GM12873 (cell line): ENCODE data around the gene ARSK.

Experiments
- TF ChIP-seq, protein P1 (sequence below): IDR thresholded peaks from 2 replicates; pipeline ENCODE4 v1.5.1; 2012; ENCODE audit warnings: low read depth, mild to moderate bottlenecking, moderate library complexity, low read length, control low read depth; ENCODE audit not compliant: insufficient read depth; ENCODE audit errors: missing control alignments

The ARSK gene

DNA sequence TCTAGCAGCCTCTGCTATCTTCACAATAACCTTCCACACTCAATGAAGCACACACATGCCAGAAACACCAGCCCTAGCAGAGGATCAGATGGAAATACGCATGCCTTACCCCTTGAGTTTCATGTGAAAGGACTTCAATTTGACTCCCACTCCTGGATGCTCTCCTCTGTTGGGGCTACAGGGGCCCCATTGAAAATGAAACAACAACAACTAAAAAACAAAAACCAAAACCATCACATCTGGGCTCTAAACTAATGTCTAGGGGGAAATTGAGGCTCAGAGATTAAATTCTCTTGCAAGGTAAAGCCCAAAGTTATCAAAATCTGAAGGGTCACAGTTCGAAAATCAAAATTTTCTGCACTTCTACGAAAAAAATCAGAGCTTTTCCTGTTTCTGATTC is 83.7 kb downstream of the ARSK start:
- TF ChIP-seq, protein P1, sequence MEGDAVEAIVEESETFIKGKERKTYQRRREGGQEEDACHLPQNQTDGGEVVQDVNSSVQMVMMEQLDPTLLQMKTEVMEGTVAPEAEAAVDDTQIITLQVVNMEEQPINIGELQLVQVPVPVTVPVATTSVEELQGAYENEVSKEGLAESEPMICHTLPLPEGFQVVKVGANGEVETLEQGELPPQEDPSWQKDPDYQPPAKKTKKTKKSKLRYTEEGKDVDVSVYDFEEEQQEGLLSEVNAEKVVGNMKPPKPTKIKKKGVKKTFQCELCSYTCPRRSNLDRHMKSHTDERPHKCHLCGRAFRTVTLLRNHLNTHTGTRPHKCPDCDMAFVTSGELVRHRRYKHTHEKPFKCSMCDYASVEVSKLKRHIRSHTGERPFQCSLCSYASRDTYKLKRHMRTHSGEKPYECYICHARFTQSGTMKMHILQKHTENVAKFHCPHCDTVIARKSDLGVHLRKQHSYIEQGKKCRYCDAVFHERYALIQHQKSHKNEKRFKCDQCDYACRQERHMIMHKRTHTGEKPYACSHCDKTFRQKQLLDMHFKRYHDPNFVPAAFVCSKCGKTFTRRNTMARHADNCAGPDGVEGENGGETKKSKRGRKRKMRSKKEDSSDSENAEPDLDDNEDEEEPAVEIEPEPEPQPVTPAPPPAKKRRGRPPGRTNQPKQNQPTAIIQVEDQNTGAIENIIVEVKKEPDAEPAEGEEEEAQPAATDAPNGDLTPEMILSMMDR, result no peak

DNA sequence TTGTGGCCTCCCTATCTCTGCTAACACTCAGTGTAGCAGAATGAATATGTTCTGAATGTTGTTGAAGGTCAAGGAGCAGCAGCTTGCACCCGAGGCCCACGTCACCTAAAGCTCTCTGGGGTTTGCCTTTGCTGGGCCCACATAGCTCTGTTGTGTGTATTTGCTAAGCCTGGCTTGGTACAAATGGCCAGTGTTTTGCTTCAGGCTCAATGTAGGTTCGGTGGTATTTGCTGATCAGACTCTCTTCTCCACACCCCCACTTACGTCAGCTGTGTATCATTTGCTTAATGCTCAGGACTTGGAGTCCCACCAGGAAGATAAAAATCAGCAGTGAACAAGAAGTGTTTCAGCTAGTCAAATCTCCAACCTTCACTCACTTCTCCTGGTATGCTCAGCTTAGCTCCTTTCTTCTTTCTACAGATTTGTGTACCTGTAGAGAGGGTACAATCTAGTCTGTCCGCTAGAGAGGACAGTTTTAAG is 86.9 kb downstream of the ARSK start:
- TF ChIP-seq, protein P1, result no peak

DNA sequence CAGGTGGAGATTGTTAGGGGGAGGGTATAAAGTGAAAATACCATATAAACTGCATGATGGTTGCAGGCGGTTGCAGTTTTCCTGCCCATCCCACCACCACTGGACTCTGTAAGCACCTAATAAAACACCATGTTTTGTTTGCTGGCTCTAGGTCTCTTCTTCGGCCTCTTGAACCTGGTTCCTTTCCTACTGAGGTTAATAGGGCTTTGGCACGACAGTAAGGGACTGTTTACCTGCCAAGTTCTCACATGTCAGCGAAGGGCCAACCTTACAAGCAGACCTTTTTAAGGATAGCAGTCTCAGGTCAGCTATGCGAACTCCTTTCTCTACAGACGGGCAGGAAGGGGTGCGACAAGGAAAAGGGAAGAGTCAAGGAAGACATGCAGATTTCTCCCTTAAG is 88.3 kb downstream of the ARSK start:
- TF ChIP-seq, protein P1, result no peak

DNA sequence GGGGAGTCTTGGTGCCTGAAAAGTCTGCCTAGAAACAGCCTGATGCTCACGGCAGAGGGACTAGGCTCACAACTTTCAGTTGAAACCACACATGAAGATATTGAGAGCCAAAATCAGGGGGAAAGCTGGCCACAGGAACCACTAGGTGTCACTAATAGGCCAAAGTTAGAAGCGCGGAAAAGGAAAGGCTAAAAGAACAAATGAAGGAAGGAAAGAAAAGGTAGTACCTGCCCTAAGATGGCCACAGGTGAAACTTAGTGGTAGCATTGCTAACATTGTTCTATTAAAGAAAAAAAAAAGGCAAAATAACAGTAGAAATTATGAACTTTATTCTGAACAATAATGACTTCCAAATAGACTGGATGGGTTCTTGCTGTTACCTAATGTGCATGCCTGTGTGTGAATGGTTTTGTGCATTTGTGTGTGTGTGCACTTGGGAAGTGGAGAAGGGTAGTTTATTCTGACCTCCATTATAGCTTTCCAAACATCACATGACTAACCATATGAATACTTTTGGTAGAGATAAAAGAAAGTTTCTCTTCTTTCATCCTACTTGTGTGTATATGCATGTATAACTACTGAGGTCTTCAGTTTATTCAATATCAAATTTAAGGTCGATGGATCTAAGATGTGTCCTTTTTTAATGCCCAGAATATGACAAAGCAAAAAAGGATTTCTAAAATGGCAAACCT is 89.6 kb downstream of the ARSK start:
- TF ChIP-seq, protein P1, result peak; percentile 71

DNA sequence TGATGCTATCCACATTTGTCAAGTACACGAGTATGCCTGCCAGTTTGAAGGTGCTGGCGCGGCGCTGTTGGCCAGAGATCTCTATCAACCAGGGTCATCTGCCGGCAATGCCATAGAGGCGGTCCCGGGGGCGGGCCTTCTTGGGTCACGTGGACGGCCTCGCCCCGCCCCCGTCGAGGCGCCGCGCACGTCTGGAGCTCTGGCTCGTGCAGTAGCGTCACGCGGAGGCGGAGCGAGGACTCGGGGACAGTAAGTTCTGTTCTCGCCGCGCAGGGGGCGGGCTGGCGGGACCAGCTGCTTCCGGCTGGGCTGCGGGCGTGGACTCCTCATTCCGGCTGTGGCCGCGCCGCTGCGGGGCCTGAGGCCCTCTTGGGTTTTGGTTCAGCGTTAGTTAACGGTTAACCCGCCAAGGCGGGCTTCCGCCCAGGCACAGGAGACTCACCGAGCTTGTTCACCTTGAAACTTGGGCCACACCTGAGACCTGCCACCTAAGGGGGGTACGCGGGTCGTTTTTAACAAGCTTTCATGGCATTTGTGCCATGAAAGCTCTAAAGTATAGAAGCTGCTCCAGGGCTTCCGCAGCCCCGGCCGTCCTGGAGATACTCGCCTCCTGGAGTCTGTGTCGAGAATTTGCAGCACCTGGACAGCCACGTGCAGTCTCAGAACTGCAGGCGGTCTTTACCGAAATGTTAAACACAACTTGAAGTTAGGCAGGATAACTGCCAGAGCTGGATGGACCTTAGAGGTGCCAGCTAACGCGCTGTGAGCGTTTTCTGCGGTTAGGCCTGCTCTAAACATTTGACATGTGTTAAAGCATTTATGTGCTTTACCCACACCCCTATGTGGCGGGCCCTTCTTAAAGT is 91.9 kb downstream of the ARSK start, which contains the start of gene RFESD:
RFESD (plus strand) TSS at position 209 of the 863 bp plus-strand sequence. CDS start 5,495 bp downstream, outside the sequence.
- TF ChIP-seq, protein P1, result no peak

DNA sequence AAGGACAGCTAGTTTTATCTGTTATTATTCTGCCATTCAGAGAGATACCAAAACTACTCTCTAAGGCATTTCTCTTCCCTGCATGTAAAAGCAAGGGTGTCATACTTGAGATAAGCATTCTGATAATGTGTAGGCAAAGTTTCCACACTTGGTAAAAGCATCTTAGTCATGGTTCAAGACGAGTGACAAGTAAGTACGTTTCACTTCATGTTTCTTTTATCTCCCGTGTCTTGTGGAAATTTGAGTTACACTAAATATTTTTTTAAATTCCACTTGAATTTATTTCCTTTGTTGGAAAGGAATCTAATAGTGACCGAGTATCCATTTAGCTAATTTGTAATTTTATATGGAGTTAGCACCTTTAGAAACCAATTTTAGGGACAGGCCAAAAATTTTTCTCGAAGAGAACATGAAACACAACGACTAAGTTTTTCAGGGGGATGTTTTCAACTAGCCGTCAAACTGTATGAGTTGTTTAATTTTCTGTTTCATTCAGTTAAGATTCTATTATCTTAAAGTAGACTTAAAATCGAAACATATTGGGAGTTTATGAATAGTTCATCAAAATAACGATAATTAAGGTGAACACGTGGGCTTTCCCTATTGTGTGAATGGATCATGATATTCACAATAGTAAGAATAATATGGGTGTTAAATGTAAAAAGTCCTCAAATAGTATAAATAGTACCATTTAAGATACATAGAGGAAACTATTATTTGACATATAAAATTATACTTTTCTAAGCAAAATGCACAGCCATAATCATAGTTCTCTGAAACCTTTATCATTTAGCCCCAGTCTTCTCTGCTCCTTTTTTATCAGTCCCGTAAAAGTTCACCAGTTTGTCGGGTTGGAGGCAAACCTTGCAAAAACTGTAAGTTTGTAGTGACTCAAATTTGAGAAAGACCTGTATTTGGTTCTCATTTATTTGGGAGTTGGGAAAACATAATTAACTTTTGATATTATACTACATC is 93.3 kb downstream of the ARSK start:
- TF ChIP-seq, protein P1, result no peak
